T47D (cell line): ENCODE results near the gene TPPP3.

Source experiments
- DNase-seq, 2 experiments: peaks; one replicate each; pipeline versions ENCODE4 v3.0.0 to v3.0.0-alpha.2; 2011 to 2012; ENCODE audit warnings: low read depth in 1 of 2, low spot score in 1 of 2
- JUND ChIP-seq: IDR thresholded peaks from 2 replicates; pipeline ENCODE4 v1.6.1; 2012; ENCODE audit warnings: low read depth
- in situ Hi-C: cut with HindIII; loops from 2 replicates; pipeline ENCODE4 v1.10.0; 2016; ENCODE audit warnings: low sequenced_read_pairs, low pct_unique_long_range_greater_than_20kb

TPPP3 gene

GRCh38 chr16:67397036-67397801 is 3.9 kb upstream of the TPPP3 start:
- in situ Hi-C loops = no loop called here
- DNase-seq = no peak
- no peak for TF ChIP-seq JUND

- TF ChIP-seq JUND = no peak
- in situ Hi-C loops = no loop called here
- peak in 1 of 2 experiments; percentile 52 for DNase-seq
These were observed 3.1 kb upstream of the TPPP3 start for GRCh38 chr16:67396159-67397035.

GRCh38 chr16:67395458-67396158 is 2.3 kb upstream of the TPPP3 start:
- no peak for DNase-seq
- no peak for TF ChIP-seq JUND
- in situ Hi-C loops = no loop called here

GRCh38 chr16:67395105-67395457 is 1.8 kb upstream of the TPPP3 start:
- no peak for DNase-seq
- in situ Hi-C loops = no loop called here
- no peak for TF ChIP-seq JUND

GRCh38 chr16:67394155-67395104 is 1.1 kb upstream of the TPPP3 start:
- TF ChIP-seq JUND = no peak
- DNase-seq = no peak
- in situ Hi-C loops = no loop called here

- DNase-seq = no peak
- no peak for TF ChIP-seq JUND
- in situ Hi-C loops = no loop called here
These were observed 473 bp upstream of the TPPP3 start for GRCh38 chr16:67393788-67394154.

- in situ Hi-C loops = no loop called here
- no peak for DNase-seq
- no peak for TF ChIP-seq JUND
These were observed 818 bp downstream of the TPPP3 start for GRCh38 chr16:67392301-67393059.

- in situ Hi-C loops = no loop called here
- peak in 1 of 2 experiments; percentile 58 for DNase-seq
These were observed 1.6 kb downstream of the TPPP3 start for GRCh38 chr16:67391424-67392300.

GRCh38 chr16:67390816-67391423 is 2.4 kb downstream of the TPPP3 start:
- in situ Hi-C loops = no loop called here
- TF ChIP-seq JUND = no peak
- no peak for DNase-seq

More at GRCh38 chr16:67391424-67392300, 1.6 kb downstream of the TPPP3 start:
- no peak for TF ChIP-seq JUND
